Vagina (tissue), 2 donors: ENCODE data around the gene RRM2.

Source experiments
- POLR2A ChIP-seq, 2 donors: fragments of 450-650 bp; IDR thresholded peaks; one replicate each; pipeline ENCODE4 v1.6.1; 2017; ENCODE audit warnings: antibody characterized with exemption in 2 of 2, mild to moderate bottlenecking in 2 of 2, moderate library complexity in 2 of 2
- TF ChIP-seq, protein P1 (sequence below), 3 experiments: fragments of 450-650 bp in 2 of 3; fragments of 200-600 bp in 1 of 3; sonication (generic) in 1 of 3; IDR thresholded peaks; one replicate each; pipeline ENCODE4 v1.5.1; 2017 to 2019; ENCODE audit warnings: antibody characterized with exemption in 3 of 3, mild to moderate bottlenecking in 2 of 3, moderate library complexity in 2 of 3

- no peak for TF ChIP-seq POLR2A (IDR thresholded peaks at IDR 0.05)
- TF ChIP-seq, protein P1, sequence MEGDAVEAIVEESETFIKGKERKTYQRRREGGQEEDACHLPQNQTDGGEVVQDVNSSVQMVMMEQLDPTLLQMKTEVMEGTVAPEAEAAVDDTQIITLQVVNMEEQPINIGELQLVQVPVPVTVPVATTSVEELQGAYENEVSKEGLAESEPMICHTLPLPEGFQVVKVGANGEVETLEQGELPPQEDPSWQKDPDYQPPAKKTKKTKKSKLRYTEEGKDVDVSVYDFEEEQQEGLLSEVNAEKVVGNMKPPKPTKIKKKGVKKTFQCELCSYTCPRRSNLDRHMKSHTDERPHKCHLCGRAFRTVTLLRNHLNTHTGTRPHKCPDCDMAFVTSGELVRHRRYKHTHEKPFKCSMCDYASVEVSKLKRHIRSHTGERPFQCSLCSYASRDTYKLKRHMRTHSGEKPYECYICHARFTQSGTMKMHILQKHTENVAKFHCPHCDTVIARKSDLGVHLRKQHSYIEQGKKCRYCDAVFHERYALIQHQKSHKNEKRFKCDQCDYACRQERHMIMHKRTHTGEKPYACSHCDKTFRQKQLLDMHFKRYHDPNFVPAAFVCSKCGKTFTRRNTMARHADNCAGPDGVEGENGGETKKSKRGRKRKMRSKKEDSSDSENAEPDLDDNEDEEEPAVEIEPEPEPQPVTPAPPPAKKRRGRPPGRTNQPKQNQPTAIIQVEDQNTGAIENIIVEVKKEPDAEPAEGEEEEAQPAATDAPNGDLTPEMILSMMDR (IDR thresholded peaks at IDR 0.05) = no peak
Measured at GRCh38 chr2:10158681-10159080, 36.1 kb downstream of the RRM2 start.
